HG03432 (cell line): ENCODE data around the gene ABCC4.

ENCODE experiments used
- ATAC-seq: cut with Tn5 transposase; IDR thresholded peaks from one replicate; pipeline ENCODE4 v1.9.1; 2021; ENCODE audit warnings: mild to moderate bottlenecking, moderate library complexity; ENCODE audit not compliant: unreplicated experiment

Gene ABCC4

GRCh38 chr13:95258619-95259194 is 42.5 kb downstream of the ABCC4 start:
- ATAC-seq: peak; percentile 65

GRCh38 chr13:95258098-95258497 is 43.2 kb downstream of the ABCC4 start:
- no peak for ATAC-seq

- ATAC-seq: no peak
Measured at GRCh38 chr13:95256091-95256490, 45.2 kb downstream of the ABCC4 start.

GRCh38 chr13:95255072-95255732 is 46.0 kb downstream of the ABCC4 start:
- no peak for ATAC-seq

- ATAC-seq: no peak
Measured at GRCh38 chr13:95254339-95254738, 46.9 kb downstream of the ABCC4 start.

GRCh38 chr13:95253033-95253432 is 48.2 kb downstream of the ABCC4 start:
- ATAC-seq: peak; percentile 42

- ATAC-seq: peak; percentile 49
Measured at GRCh38 chr13:95251641-95252040, 49.6 kb downstream of the ABCC4 start.

GRCh38 chr13:95250961-95251360 is 50.3 kb downstream of the ABCC4 start:
- peak; percentile 62 for ATAC-seq

GRCh38 chr13:95248953-95249352 is 52.3 kb downstream of the ABCC4 start:
- ATAC-seq: no peak

- ATAC-seq: no peak
Measured at GRCh38 chr13:95247852-95248251, 53.4 kb downstream of the ABCC4 start.

- ATAC-seq: no peak
Measured at GRCh38 chr13:95247171-95247570, 54.1 kb downstream of the ABCC4 start.

- no peak for ATAC-seq
Measured at GRCh38 chr13:95246292-95247082, 54.8 kb downstream of the ABCC4 start.

GRCh38 chr13:95245071-95245470 is 56.2 kb downstream of the ABCC4 start:
- ATAC-seq: peak; percentile 77

- ATAC-seq: no peak
Measured at GRCh38 chr13:95243207-95243606, 58.0 kb downstream of the ABCC4 start.

- no peak for ATAC-seq
Measured at GRCh38 chr13:95241321-95241720, 59.9 kb downstream of the ABCC4 start.

- peak; percentile 63 for ATAC-seq
Measured at GRCh38 chr13:95239283-95239682, 62.0 kb downstream of the ABCC4 start.

GRCh38 chr13:95237310-95237870 is 63.9 kb downstream of the ABCC4 start:
- no peak for ATAC-seq

- ATAC-seq: no peak
Measured at GRCh38 chr13:95236774-95237173, 64.5 kb downstream of the ABCC4 start.

GRCh38 chr13:95235974-95236373 is 65.3 kb downstream of the ABCC4 start:
- no peak for ATAC-seq

- ATAC-seq: no peak
Measured at GRCh38 chr13:95235199-95235756, 66.0 kb downstream of the ABCC4 start.

- peak; percentile 89 for ATAC-seq
Measured at GRCh38 chr13:95234242-95234641, 67.0 kb downstream of the ABCC4 start.
